HepG2 (cell line): Measurements from ENCODE around the gene ZNF574. TPM values are rescaled to one million over a fixed set of nuclear protein-coding genes. Genes with fewer than 3 reads are reported as not detected.

Experiments used
- ATAC-seq: fragments of 200-7000 bp; cut with Tn5 transposase; 3 replicates; pipeline ENCODE4 v1.9.1; 2020; ENCODE audit warnings: mild to moderate bottlenecking, moderate library complexity
- BruUV-seq: library from RNA; stranded (reverse); fragments of 400-500 nt; replicated peaks from 2 replicates; lab custom pipeline; 2021; lab: Mats Ljungman, UMichigan
- CTCF ChIA-PET: fragments of 300-600 bp; formaldehyde crosslinking; extraction: SDS; loops from one replicate; lab custom pipeline; 2021; ENCODE audit warnings: low total read pairs, inconsistent platforms, low intra/inter-chr PET ratio; lab: Yijun Ruan, JAX
- POLR2A ChIA-PET: fragments of 350-600 bp; sonication (Branson Sonifier 250); formaldehyde crosslinking; loops from one replicate; lab custom pipeline; 2020; ENCODE audit warnings: antibody characterized with exemption, inconsistent platforms; lab: Yijun Ruan, JAX
- DNase-seq: peaks from one replicate; pipeline ENCODE4 v3.0.0-alpha.2; 2015; ENCODE audit warnings: low spot score
- FAIRE-seq: peaks from 3 replicates; lab custom pipeline; 2011; peaks lifted over from hg19 to GRCh38; lab: Jason Lieb, UNC
- H2AFZ ChIP-seq: one replicate; pipeline ENCODE4 v1.6.1; 2011; ENCODE audit warnings: low read length, inconsistent platforms
- H3K27ac ChIP-seq: fragments of 300-600 bp; 3 replicates; pipeline ENCODE4 v1.8.0; 2011; ENCODE audit warnings: mixed run types, mild to moderate bottlenecking, mixed read lengths, low read length, inconsistent platforms; ENCODE audit not compliant: insufficient read depth; ENCODE audit errors: extremely low read length
- H3K27me3 ChIP-seq, 2 experiments: fragments of 200-600 bp in 1 of 2; 2 replicates in 1 of 2; 3 replicates in 1 of 2; pipeline versions ENCODE4 v1.6.0 to v1.8.0; 2011; ENCODE audit warnings: low read length in 2 of 2, mild to moderate bottlenecking in 2 of 2, moderate library complexity in 2 of 2, inconsistent platforms in 1 of 2; ENCODE audit not compliant: insufficient read depth in 2 of 2, control insufficient read depth in 1 of 2
- H3K36me3 ChIP-seq, 2 experiments: fragments of 200-600 bp in 1 of 2; replicated peaks in 1 of 2; 2 replicates in 1 of 2; 3 replicates in 1 of 2; pipeline versions ENCODE4 v1.5.1 to v1.8.0; 2011; ENCODE audit warnings: low read length in 2 of 2, inconsistent platforms in 1 of 2; ENCODE audit not compliant: insufficient read depth in 2 of 2, control insufficient read depth in 1 of 2
- H3K4me1 ChIP-seq: 2 replicates; pipeline ENCODE4 v1.5.1; 2012; ENCODE audit warnings: low read length, inconsistent platforms; ENCODE audit not compliant: insufficient read depth
- H3K4me2 ChIP-seq: 2 replicates; pipeline ENCODE4 v1.6.0; 2011; ENCODE audit warnings: low read depth, low read length, inconsistent platforms
- H3K4me3 ChIP-seq, 3 experiments: fragments of 200-600 bp in 1 of 3; sonication (generic), shearing (Covaris generic) in 1 of 3; replicated peaks in 1 of 3; 2 replicates each; pipeline ENCODE4 v1.5.1; 2011 to 2016; ENCODE audit warnings: low read length in 3 of 3, inconsistent platforms in 2 of 3, low read depth in 2 of 3, mild to moderate bottlenecking in 2 of 3, control low read depth in 1 of 3, mixed read lengths in 1 of 3; ENCODE audit not compliant: insufficient read depth in 1 of 3
- H3K79me2 ChIP-seq: one replicate; pipeline ENCODE4 v1.6.1; 2011; ENCODE audit warnings: low read length, inconsistent platforms; ENCODE audit not compliant: insufficient read depth
- H3K9ac ChIP-seq: 2 replicates; pipeline ENCODE4 v1.6.0; 2011; ENCODE audit warnings: mild to moderate bottlenecking, low read depth, low read length, inconsistent platforms; ENCODE audit not compliant: insufficient read depth
- H3K9me3 ChIP-seq: 2 replicates; pipeline ENCODE4 v1.5.1; 2012; ENCODE audit warnings: mild to moderate bottlenecking, low read length
- H4K20me1 ChIP-seq: 2 replicates; pipeline ENCODE4 v1.6.0; 2011; ENCODE audit warnings: inconsistent platforms, mild to moderate bottlenecking, low read length, moderate library complexity; ENCODE audit not compliant: insufficient read depth
- CBX1 ChIP-seq: IDR thresholded peaks from one replicate; pipeline ENCODE4 v1.6.1; 2016; ENCODE audit warnings: antibody characterized with exemption, low read depth
- CC2D1A ChIP-seq: sonication (generic); formaldehyde crosslinking; IDR thresholded peaks from 2 replicates; pipeline ENCODE4 v1.8.1; 2023; ENCODE audit warnings: mild to moderate bottlenecking, missing genetic modification reagents
- FOSL2 ChIP-seq: sonication (generic); formaldehyde crosslinking; IDR thresholded peaks from 2 replicates; pipeline ENCODE4 v1.4.0; 2020; ENCODE audit warnings: missing genetic modification reagents
- HMG20B ChIP-seq: conservative IDR thresholded peaks from 2 replicates; pipeline ENCODE4 v1.6.1; 2016; ENCODE audit warnings: missing genetic modification reagents, missing compliant biosample characterization
- PAWR ChIP-seq: sonication (generic); formaldehyde crosslinking; IDR thresholded peaks from 2 replicates; pipeline ENCODE4 v1.4.0; 2020; ENCODE audit warnings: missing genetic modification reagents, mild to moderate bottlenecking, borderline replicate concordance
- RBFOX2 ChIP-seq: fragments of 200-400 bp; formaldehyde crosslinking; IDR thresholded peaks from 2 replicates; pipeline ENCODE4 v1.6.1; 2017; ENCODE audit warnings: low read depth, mild to moderate bottlenecking, low read length
- RFX1 ChIP-seq: fragments of 450-650 bp; IDR thresholded peaks from 2 replicates; pipeline ENCODE4 v1.6.1; 2017
- ZC3H13 ChIP-seq: sonication (generic); formaldehyde crosslinking; IDR thresholded peaks from 2 replicates; pipeline ENCODE4 v1.8.1; 2023; ENCODE audit warnings: mild to moderate bottlenecking, missing genetic modification reagents, moderate library complexity
- ZFAT ChIP-seq: sonication (generic); formaldehyde crosslinking; conservative IDR thresholded peaks from 2 replicates; pipeline ENCODE4 v1.8.1; 2023; ENCODE audit warnings: missing genetic modification reagents, inconsistent platforms
- ZNF672 ChIP-seq: sonication (generic); formaldehyde crosslinking; IDR thresholded peaks from 2 replicates; pipeline ENCODE4 v1.8.1; 2022; ENCODE audit warnings: missing genetic modification reagents
- ZNF678 ChIP-seq: sonication (generic); formaldehyde crosslinking; IDR thresholded peaks from 2 replicates; pipeline ENCODE4 v1.4.0; 2020; ENCODE audit warnings: mild to moderate bottlenecking, missing genetic modification reagents
- ZNF746 ChIP-seq: sonication (generic); formaldehyde crosslinking; IDR thresholded peaks from 2 replicates; pipeline ENCODE4 v1.8.0; 2022; ENCODE audit warnings: mild to moderate bottlenecking, missing genetic modification reagents
- ZSCAN22 ChIP-seq: sonication (generic); formaldehyde crosslinking; IDR thresholded peaks from 2 replicates; pipeline ENCODE4 v1.4.0; 2020; ENCODE audit warnings: mild to moderate bottlenecking, missing genetic modification reagents
- WGBS: methylation state at CpG from one replicate; pipeline ENCODE4 v1.1.6; 2017; ENCODE audit warnings: low lambda C conversion rate; 5-methylcytosine and 5-hydroxymethylcytosine counted together
- in situ Hi-C: cut with HindIII; loops from 2 replicates; pipeline ENCODE4 v1.10.0; 2017; ENCODE audit warnings: low pct_unique_long_range_greater_than_20kb; ENCODE audit not compliant: extremely low pct_ligation_motif_present
- intact Hi-C: fragments of 100-400 bp; cut with micrococcal nuclease; formaldehyde crosslinking; loops from one replicate; pipeline ENCODE4 v1.10.0; 2022; ENCODE audit not compliant: unreplicated experiment
- polyA plus RNA-seq, 8 experiments: library from polyadenylated mRNA; depleted of rRNA in 3 of 8; stranded (reverse) in 7 of 8; unstranded in 1 of 8; fragments of >200 nt; fragmentation: Illumina TruSeq in 4 of 8; extraction: Trizol in 4 of 8; gene quantifications; 2 replicates each; pipeline versions ENCODE4 v1.2.1 to v1.2.3, GENCODE V29; 2011 to 2016; ENCODE audit warnings: low read depth in 4 of 8, missing spikeins in 1 of 8, mixed read lengths in 1 of 8; ENCODE audit not compliant: insufficient read depth in 1 of 8
- total RNA-seq, 5 experiments: library from RNA; depleted of rRNA; stranded (reverse); fragments of >200 nt; fragmentation: Illumina TruSeq; extraction: Trizol; gene quantifications; 2 replicates each; pipeline ENCODE4 v1.2.3, GENCODE V29; 2016; ENCODE audit warnings: low read depth in 1 of 5
- TF ChIP-seq, protein P1 (sequence below): sonication (generic); formaldehyde crosslinking; IDR thresholded peaks from 2 replicates; pipeline ENCODE4 v1.8.0; 2022; ENCODE audit warnings: missing genetic modification reagents, mild to moderate bottlenecking, borderline replicate concordance
- TF ChIP-seq, protein P2 (sequence below): sonication (generic); formaldehyde crosslinking; IDR thresholded peaks from 2 replicates; pipeline ENCODE4 v1.4.0; 2020; ENCODE audit warnings: low read depth, mild to moderate bottlenecking, missing genetic modification reagents
- TF ChIP-seq, protein P3 (sequence below): sonication (generic); formaldehyde crosslinking; IDR thresholded peaks from 2 replicates; pipeline ENCODE4 v1.4.0; 2020; ENCODE audit warnings: missing genetic modification reagents, borderline replicate concordance
- TF ChIP-seq, protein P4 (sequence below): sonication (generic); formaldehyde crosslinking; IDR thresholded peaks from 2 replicates; pipeline ENCODE4 v1.4.0; 2020; ENCODE audit warnings: mild to moderate bottlenecking, missing genetic modification reagents

Gene ZNF574
- total and polyA plus RNA-seq, 2 of the 13 experiments (the other 11 are each of a cell fraction or from before 2014, with no cell fraction given) = 7.7 to 7.9 TPM

DNA sequence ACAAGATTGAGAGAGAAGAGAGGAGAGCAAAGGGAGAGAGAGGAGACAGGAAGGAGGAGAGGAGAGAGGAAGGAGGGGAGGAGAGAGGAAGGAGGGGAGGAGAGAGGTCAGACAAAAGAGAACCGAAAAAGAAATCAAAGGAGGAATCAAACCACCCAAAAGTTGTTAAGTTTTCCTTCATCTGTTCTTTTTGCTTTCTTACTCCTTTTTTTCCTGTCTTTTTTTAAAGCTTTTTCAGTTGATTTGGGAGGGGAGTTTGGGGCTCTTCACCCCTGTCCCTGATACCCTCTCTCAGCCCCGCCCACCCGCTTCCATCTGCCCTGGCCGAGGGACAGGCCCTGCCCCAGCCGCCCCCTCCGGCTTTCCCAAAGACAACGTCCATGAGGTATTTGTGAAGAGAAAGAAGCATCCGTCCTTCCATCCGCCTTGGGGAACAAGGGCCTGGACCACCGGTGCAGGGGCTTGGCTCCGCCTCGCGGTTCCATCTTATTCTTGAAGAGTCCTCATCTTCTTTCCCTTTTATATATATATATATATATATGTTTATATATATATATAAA, 13.3 kb downstream of the ZNF574 start:
- 54% methylated on average over 13 of the region's 13 CpGs for WGBS
- intact Hi-C loops = no loop called here
- ChIA-PET CTCF (no interaction called here), POLR2A (no interaction called here)
- Histone ChIP-seq H2AFZ (no peak overlapping the region), H4K20me1 (no peaks in the 10 kb centered on the region), H3K27me3 (peaks cover 1 to 23% of the 10 kb centered on the region in 2 experiments; a peak in 3 of 5 replicates), H3K9me3 (no peaks in the 10 kb centered on the region), H3K27ac (no peak overlapping the region), H3K9ac (no peak overlapping the region), H3K79me2 (no peaks in the 10 kb centered on the region), H3K4me1 (peaks cover 29% of the 10 kb centered on the region), H3K36me3 (no peaks in the 10 kb centered on the region), H3K4me2 (peak overlapping the region; percentile 39; the same call in 1 of the 2 replicates), H3K4me3 (peak overlapping the region in 1 of 3 experiments; percentile 33; a peak in 1 of 6 replicates)
- in situ Hi-C loops = no loop called here
- DNase-seq = no peak
- no TSS peak for BruUV-seq
- FAIRE-seq = no peak
- ATAC-seq = no peak
- TF ChIP-seq, protein P1, sequence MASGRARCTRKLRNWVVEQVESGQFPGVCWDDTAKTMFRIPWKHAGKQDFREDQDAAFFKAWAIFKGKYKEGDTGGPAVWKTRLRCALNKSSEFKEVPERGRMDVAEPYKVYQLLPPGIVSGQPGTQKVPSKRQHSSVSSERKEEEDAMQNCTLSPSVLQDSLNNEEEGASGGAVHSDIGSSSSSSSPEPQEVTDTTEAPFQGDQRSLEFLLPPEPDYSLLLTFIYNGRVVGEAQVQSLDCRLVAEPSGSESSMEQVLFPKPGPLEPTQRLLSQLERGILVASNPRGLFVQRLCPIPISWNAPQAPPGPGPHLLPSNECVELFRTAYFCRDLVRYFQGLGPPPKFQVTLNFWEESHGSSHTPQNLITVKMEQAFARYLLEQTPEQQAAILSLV = no peak
- no peak for TF ChIP-seq ZSCAN22
- TF ChIP-seq, protein P2, sequence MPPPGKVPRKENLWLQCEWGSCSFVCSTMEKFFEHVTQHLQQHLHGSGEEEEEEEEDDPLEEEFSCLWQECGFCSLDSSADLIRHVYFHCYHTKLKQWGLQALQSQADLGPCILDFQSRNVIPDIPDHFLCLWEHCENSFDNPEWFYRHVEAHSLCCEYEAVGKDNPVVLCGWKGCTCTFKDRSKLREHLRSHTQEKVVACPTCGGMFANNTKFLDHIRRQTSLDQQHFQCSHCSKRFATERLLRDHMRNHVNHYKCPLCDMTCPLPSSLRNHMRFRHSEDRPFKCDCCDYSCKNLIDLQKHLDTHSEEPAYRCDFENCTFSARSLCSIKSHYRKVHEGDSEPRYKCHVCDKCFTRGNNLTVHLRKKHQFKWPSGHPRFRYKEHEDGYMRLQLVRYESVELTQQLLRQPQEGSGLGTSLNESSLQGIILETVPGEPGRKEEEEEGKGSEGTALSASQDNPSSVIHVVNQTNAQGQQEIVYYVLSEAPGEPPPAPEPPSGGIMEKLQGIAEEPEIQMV (CRISPR knock-in tag) = no peak
- TF ChIP-seq HMG20B (CRISPR knock-in tag) = no peak
- TF ChIP-seq ZNF678 (CRISPR knock-in tag) = no peak
- no peak for TF ChIP-seq FOSL2 (CRISPR knock-in tag)
- TF ChIP-seq ZC3H13 (CRISPR knock-in tag) = no peak
- no peak for TF ChIP-seq RBFOX2
- TF ChIP-seq CBX1 = no peak
- TF ChIP-seq PAWR (CRISPR knock-in tag) = no peak
- no peak for TF ChIP-seq CC2D1A (CRISPR knock-in tag)
- no peak for TF ChIP-seq ZFAT (CRISPR knock-in tag)
- TF ChIP-seq, protein P3, sequence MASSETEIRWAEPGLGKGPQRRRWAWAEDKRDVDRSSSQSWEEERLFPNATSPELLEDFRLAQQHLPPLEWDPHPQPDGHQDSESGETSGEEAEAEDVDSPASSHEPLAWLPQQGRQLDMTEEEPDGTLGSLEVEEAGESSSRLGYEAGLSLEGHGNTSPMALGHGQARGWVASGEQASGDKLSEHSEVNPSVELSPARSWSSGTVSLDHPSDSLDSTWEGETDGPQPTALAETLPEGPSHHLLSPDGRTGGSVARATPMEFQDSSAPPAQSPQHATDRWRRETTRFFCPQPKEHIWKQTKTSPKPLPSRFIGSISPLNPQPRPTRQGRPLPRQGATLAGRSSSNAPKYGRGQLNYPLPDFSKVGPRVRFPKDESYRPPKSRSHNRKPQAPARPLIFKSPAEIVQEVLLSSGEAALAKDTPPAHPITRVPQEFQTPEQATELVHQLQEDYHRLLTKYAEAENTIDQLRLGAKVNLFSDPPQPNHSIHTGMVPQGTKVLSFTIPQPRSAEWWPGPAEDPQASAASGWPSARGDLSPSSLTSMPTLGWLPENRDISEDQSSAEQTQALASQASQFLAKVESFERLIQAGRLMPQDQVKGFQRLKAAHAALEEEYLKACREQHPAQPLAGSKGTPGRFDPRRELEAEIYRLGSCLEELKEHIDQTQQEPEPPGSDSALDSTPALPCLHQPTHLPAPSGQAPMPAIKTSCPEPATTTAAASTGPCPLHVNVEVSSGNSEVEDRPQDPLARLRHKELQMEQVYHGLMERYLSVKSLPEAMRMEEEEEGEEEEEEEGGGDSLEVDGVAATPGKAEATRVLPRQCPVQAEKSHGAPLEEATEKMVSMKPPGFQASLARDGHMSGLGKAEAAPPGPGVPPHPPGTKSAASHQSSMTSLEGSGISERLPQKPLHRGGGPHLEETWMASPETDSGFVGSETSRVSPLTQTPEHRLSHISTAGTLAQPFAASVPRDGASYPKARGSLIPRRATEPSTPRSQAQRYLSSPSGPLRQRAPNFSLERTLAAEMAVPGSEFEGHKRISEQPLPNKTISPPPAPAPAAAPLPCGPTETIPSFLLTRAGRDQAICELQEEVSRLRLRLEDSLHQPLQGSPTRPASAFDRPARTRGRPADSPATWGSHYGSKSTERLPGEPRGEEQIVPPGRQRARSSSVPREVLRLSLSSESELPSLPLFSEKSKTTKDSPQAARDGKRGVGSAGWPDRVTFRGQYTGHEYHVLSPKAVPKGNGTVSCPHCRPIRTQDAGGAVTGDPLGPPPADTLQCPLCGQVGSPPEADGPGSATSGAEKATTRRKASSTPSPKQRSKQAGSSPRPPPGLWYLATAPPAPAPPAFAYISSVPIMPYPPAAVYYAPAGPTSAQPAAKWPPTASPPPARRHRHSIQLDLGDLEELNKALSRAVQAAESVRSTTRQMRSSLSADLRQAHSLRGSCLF (CRISPR knock-in tag) = no peak
- TF ChIP-seq ZNF672 (CRISPR knock-in tag) = no peak
- no peak for TF ChIP-seq ZNF746
- no peak for TF ChIP-seq RFX1
- TF ChIP-seq, protein P4, sequence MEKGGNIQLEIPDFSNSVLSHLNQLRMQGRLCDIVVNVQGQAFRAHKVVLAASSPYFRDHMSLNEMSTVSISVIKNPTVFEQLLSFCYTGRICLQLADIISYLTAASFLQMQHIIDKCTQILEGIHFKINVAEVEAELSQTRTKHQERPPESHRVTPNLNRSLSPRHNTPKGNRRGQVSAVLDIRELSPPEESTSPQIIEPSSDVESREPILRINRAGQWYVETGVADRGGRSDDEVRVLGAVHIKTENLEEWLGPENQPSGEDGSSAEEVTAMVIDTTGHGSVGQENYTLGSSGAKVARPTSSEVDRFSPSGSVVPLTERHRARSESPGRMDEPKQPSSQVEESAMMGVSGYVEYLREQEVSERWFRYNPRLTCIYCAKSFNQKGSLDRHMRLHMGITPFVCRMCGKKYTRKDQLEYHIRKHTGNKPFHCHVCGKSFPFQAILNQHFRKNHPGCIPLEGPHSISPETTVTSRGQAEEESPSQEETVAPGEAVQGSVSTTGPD = no peak
